Right lobe of liver (tissue), 6 donors: ENCODE results near the gene LAMC2. TPM values are rescaled to one million over a fixed set of nuclear protein-coding genes. Genes with fewer than 3 reads are reported as not detected.

Experiments
- ATAC-seq, 4 donors: fragments of 200-7000 bp; cut with Tn5 transposase; one replicate each; pipeline ENCODE4 v1.9.1; 2020; ENCODE audit warnings: mild to moderate bottlenecking in 4 of 4, moderate library complexity in 4 of 4
- DNase-seq, 3 donors: peaks; one replicate each; pipeline ENCODE4 v3.0.0-alpha.2; 2020
- H3K27ac ChIP-seq, 3 donors: fragments of 200-600 bp; one replicate each; pipeline ENCODE4 v1.8.0; 2022
- H3K27me3 ChIP-seq, 2 donors: fragments of 200-600 bp; one replicate each; pipeline ENCODE4 v1.8.0; 2022
- H3K36me3 ChIP-seq, 4 donors: fragments of 200-600 bp; sonication (generic) in 1 of 4; one replicate each; pipeline versions ENCODE4 v1.5.1 to v1.8.0; 2017 to 2022; ENCODE audit warnings: control low read depth in 1 of 4
- H3K4me1 ChIP-seq, 4 donors: fragments of 200-600 bp; sonication (generic) in 1 of 4; one replicate each; pipeline versions ENCODE4 v1.5.1 to v1.8.0; 2017 to 2022; ENCODE audit warnings: control low read depth in 1 of 4
- H3K4me3 ChIP-seq, 3 donors: fragments of 200-600 bp; one replicate each; pipeline ENCODE4 v1.8.0; 2022
- H3K9me3 ChIP-seq, 4 donors: fragments of 200-600 bp; sonication (generic) in 1 of 4; one replicate each; pipeline versions ENCODE4 v1.5.1 to v1.8.0; 2017 to 2022; ENCODE audit warnings: control low read depth in 1 of 4
- POLR2A ChIP-seq: fragments of 450-650 bp; IDR thresholded peaks from one replicate; pipeline ENCODE4 v1.6.1; 2017; ENCODE audit warnings: antibody characterized with exemption, mild to moderate bottlenecking
- WGBS: methylation state at CpG from one replicate; pipeline ENCODE4 v1.1.6; 2018; ENCODE audit warnings: low coverage, low lambda C conversion rate; ENCODE audit not compliant: insufficient coverage; ENCODE audit errors: missing lambda C conversion rate; 5-methylcytosine and 5-hydroxymethylcytosine counted together
- intact Hi-C, 2 donors: fragments of 100-400 bp; cut with DNase I; formaldehyde crosslinking; loops; one replicate each; pipeline versions ENCODE4 v1.11.2 to v1.14.1; 2022
- total RNA-seq, 6 experiments: library from RNA; depleted of rRNA in 2 of 6; stranded (reverse); fragments of >200 nt in 2 of 6; fragmentation: NEBNext Ultra II Directional in 3 of 6; extraction: Animal tissue kit (Norgen Biotek cat#: 25700) in 3 of 6; gene quantifications; one replicate each; pipeline versions ENCODE4 v1.1.0 to v1.2.4, GENCODE V29; 2016 to 2023
- TF ChIP-seq, protein P1 (sequence below), 4 donors: fragments of 200-600 bp in 3 of 4; fragments of 450-650 bp in 1 of 4; IDR thresholded peaks; one replicate each; pipeline versions ENCODE4 v1.5.1 to v1.8.0; 2016 to 2022; ENCODE audit warnings: antibody characterized with exemption in 4 of 4, mild to moderate bottlenecking in 2 of 4
- donor health status: DM: no; HTN: yes; CAD: no.
- donor health status: DM: no; HTN: no; CAD: no.
- donor health status: DM: no; HTN: no; CAD: no.
- donor health status: DM: no; HTN: yes; CAD: no.
- donor health status: DM: no; HTN: yes; CAD: no.

Gene LAMC2
- total RNA-seq, 6 experiments from 2014 or later = 0.17 to 1.5 (median 0.49) TPM

DNA sequence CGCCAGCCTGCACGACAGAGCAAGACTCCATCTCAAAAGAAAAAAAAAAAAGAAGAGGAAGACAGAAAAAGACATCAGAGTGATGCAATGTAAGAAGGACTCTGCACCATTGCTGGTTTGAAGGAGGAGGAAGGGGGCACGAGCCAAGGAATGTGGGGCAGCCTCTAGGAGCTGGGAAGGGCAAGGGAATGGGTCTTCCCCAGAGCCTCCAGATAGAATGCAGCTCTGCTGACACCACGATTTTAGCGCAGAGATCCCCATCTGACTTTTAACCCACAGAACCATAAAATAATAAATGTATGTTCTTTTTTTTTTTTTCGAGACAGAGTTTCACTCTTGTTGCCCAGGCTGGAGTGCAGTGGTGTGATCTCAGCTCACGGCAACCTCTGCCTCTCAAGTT is 33.9 kb upstream of the LAMC2 start:
- Histone ChIP-seq H3K4me3 (no peak overlapping the region), H3K27ac (no peak overlapping the region), H3K27me3 (no peaks in the 10 kb centered on the region), H3K36me3 (no peaks in the 10 kb centered on the region), H3K9me3 (no peaks in the 10 kb centered on the region), H3K4me1 (no peaks in the 10 kb centered on the region)
- ATAC-seq (no peak), DNase-seq (no peak)
- WGBS = 76% methylated on average over 6 of the region's 7 CpGs
- intact Hi-C loops = no loop called here
- TF ChIP-seq, protein P1, sequence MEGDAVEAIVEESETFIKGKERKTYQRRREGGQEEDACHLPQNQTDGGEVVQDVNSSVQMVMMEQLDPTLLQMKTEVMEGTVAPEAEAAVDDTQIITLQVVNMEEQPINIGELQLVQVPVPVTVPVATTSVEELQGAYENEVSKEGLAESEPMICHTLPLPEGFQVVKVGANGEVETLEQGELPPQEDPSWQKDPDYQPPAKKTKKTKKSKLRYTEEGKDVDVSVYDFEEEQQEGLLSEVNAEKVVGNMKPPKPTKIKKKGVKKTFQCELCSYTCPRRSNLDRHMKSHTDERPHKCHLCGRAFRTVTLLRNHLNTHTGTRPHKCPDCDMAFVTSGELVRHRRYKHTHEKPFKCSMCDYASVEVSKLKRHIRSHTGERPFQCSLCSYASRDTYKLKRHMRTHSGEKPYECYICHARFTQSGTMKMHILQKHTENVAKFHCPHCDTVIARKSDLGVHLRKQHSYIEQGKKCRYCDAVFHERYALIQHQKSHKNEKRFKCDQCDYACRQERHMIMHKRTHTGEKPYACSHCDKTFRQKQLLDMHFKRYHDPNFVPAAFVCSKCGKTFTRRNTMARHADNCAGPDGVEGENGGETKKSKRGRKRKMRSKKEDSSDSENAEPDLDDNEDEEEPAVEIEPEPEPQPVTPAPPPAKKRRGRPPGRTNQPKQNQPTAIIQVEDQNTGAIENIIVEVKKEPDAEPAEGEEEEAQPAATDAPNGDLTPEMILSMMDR (IDR thresholded peaks at IDR 0.05) = no peak
- no peak for TF ChIP-seq POLR2A

DNA sequence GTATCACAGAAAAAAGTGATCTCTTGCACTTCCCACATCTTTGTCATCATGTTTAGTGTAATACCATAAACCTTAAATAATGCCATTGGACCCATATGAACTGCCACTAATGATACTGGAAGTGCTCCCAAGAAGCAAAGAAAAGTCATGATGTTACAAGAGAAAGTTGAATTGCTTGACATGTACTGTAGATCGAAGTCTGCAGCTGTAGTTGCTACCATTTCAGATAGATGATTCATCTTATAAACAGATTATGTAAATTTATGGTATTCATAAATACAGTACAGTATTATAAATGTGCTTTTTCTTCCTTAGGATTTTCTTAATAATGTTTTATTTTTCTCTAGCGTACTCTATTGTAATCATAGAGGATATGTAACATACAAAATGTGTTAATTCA is 30.1 kb upstream of the LAMC2 start:
- no peak for DNase-seq
- no peaks in the 10 kb centered on the region for H3K36me3 ChIP-seq
- no peaks in the 10 kb centered on the region for H3K27me3 ChIP-seq
- TF ChIP-seq, protein P1 (IDR thresholded peaks at IDR 0.05) = no peak
- TF ChIP-seq POLR2A = no peak
- intact Hi-C loops = no loop called here
- WGBS = 83% methylated on average over 2 of the region's 2 CpGs
- no peaks in the 10 kb centered on the region for H3K4me1 ChIP-seq
- no peak overlapping the region for H3K4me3 ChIP-seq
- no peak for ATAC-seq
- no peaks in the 10 kb centered on the region for H3K9me3 ChIP-seq
- no peak overlapping the region for H3K27ac ChIP-seq

DNA sequence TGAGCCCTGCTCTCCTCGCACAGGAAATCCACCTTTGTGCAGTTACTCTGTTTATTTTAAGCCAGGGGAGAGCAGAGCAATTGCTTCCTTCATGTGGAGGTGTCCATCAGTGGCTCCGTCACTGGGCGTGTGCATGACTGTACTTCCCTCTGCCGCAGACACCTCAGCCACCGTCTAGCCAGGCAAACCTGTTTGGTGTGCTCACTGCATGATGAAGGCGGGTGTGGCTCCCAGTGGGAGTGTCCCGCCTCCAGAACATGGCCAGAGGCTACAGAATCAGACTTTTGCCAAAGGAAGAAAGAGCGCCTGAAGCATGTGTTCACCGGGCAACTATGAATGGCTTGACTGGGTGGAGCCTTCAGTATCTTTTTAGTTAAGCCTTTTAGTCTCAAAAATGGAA is 26.1 kb upstream of the LAMC2 start:
- no peak overlapping the region for H3K27ac ChIP-seq
- H3K4me1 ChIP-seq = no peaks in the 10 kb centered on the region
- intact Hi-C loops = no loop called here
- no peaks in the 10 kb centered on the region for H3K9me3 ChIP-seq
- no peak for TF ChIP-seq POLR2A
- TF ChIP-seq, protein P1 (IDR thresholded peaks at IDR 0.05) = no peak
- DNase-seq (no peak), ATAC-seq (peak in 2 of 4 donors; percentile 30 to 36)
- WGBS = 92% methylated on average over 2 of the region's 9 CpGs
- H3K27me3 ChIP-seq = no peaks in the 10 kb centered on the region
- no peak overlapping the region for H3K4me3 ChIP-seq
- no peaks in the 10 kb centered on the region for H3K36me3 ChIP-seq

DNA sequence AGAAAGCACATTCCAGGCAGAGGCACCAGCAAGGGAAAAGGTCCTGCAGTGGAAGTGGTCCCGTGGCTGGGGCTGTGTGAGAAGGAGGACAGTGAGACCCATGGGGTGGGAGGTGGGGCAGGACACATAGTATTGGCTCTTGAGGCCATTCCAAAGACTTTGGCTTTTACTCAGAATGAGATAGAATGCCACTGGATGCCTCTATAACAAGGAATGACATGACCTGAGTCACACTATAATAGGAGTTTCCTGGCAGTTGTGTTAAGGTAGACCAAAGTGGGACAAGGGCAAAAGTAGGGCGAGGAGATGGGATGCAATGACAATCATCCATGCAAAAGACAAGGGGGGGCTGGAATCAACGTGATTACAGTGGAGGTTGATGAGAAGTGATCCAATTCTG is 24.7 kb upstream of the LAMC2 start:
- DNase-seq (no peak), ATAC-seq (no peak)
- 37% methylated on average over 2 of the region's 3 CpGs for WGBS
- H3K4me3 ChIP-seq = no peak overlapping the region
- intact Hi-C loops = no loop called here
- H3K9me3 ChIP-seq = no peaks in the 10 kb centered on the region
- no peaks in the 10 kb centered on the region for H3K36me3 ChIP-seq
- no peak overlapping the region for H3K27ac ChIP-seq
- TF ChIP-seq, protein P1 (IDR thresholded peaks at IDR 0.05) = no peak
- no peak for TF ChIP-seq POLR2A
- H3K27me3 ChIP-seq = no peaks in the 10 kb centered on the region
- no peaks in the 10 kb centered on the region for H3K4me1 ChIP-seq

DNA sequence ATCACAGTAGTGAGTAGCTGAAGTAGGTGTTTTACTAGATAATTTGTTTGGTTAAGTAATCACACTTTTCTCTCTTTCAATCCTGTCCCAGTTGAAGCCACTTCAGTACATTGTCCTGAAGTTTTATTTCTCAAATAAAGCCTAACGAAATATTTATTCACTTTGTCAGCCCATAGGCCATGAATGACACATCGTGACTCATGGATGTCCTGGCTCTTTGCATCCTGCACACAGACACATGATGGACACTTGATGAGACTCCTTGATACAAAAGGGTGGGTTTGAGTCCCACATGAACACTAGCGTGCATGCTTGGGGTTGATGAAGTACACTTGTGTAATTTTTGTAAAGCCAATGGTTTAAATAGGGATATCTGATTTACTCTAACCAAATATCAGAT is 22.7 kb upstream of the LAMC2 start:
- Histone ChIP-seq H3K27ac (no peak overlapping the region), H3K4me1 (no peaks in the 10 kb centered on the region), H3K9me3 (no peaks in the 10 kb centered on the region), H3K4me3 (no peak overlapping the region), H3K27me3 (no peaks in the 10 kb centered on the region), H3K36me3 (no peaks in the 10 kb centered on the region)
- DNase-seq = no peak
- intact Hi-C loops = no loop called here
- WGBS = 93% methylated on average over 3 of the region's 3 CpGs
- TF ChIP-seq, protein P1 (IDR thresholded peaks at IDR 0.05) = no peak
- no peak for TF ChIP-seq POLR2A
- no peak for ATAC-seq
